Mucosa of descending colon (tissue), 3 donors: ENCODE data around the gene DCLK1. TPM values are rescaled to one million over a fixed set of nuclear protein-coding genes. Genes with fewer than 3 reads are reported as not detected.

Experiments
- ATAC-seq: fragments of 200-7000 bp; cut with Tn5 transposase; one replicate; pipeline ENCODE4 v1.9.1; 2020; ENCODE audit warnings: mild to moderate bottlenecking, moderate library complexity
- DNase-seq, 3 donors: peaks; one replicate each; pipeline ENCODE4 v3.0.0-alpha.2; 2020
- H3K36me3 ChIP-seq: fragments of 200-600 bp; one replicate; pipeline ENCODE4 v1.8.0; 2021; ENCODE audit warnings: low read depth, mild to moderate bottlenecking
- H3K4me1 ChIP-seq: fragments of 200-600 bp; one replicate; pipeline ENCODE4 v1.8.0; 2021; ENCODE audit warnings: low read depth, mild to moderate bottlenecking
- H3K4me3 ChIP-seq: fragments of 200-600 bp; one replicate; pipeline ENCODE4 v1.8.0; 2021; ENCODE audit warnings: mild to moderate bottlenecking
- H3K9me3 ChIP-seq: fragments of 200-600 bp; one replicate; pipeline ENCODE4 v1.8.0; 2021; ENCODE audit warnings: mild to moderate bottlenecking
- intact Hi-C, 2 donors: fragments of 100-400 bp; cut with DNase I in 1 of 2; cut with micrococcal nuclease in 1 of 2; formaldehyde crosslinking; loops; one replicate each; pipeline versions ENCODE4 v1.11.0 to v1.11.1; 2022; cut with DNase I, micrococcal nuclease
- total RNA-seq, 3 donors: library from RNA; stranded (reverse); fragmentation: NEBNext Ultra II Directional in 2 of 3; extraction: Animal tissue kit (Norgen Biotek cat#: 25700) in 2 of 3; gene quantifications; one replicate each; pipeline versions ENCODE4 v1.2.1 to v1.2.4, GENCODE V29; 2021 to 2023
- TF ChIP-seq, protein P1 (sequence below): fragments of 200-600 bp; IDR thresholded peaks from one replicate; pipeline ENCODE4 v1.8.0; 2022; ENCODE audit warnings: antibody characterized with exemption, mild to moderate bottlenecking
- donor health status: DM: no; HTN: no; CAD: no; lungs with moderate emphysema.
- donor health status: DM: no; HTN: no; CAD: no.
- donor health status: DM: no; HTN: yes; CAD: no.

The DCLK1 gene
- total RNA-seq, 3 donors from 2014 or later = 2.6 to 17.9 (median 12.7) TPM

DNA sequence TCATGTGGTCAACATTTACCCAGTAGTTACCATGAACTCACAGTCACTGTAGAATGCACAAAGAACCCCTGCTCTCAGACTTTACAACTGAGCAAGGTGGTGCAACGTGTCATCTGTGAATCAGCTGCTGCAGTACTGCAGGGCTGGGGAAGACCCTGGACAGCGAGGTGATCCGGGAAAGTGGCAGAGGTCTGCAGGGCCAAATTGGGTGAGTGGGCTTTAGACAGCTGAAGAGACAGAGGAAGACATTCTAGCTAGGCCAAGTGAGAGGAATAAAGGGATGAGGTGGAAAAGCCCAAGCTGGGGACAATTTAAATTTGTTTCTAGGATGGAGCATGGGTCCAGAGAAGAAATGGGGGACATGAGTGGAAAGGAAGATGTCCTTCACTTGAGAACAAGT is 270.5 kb downstream of the DCLK1 start:
- TF ChIP-seq, protein P1, sequence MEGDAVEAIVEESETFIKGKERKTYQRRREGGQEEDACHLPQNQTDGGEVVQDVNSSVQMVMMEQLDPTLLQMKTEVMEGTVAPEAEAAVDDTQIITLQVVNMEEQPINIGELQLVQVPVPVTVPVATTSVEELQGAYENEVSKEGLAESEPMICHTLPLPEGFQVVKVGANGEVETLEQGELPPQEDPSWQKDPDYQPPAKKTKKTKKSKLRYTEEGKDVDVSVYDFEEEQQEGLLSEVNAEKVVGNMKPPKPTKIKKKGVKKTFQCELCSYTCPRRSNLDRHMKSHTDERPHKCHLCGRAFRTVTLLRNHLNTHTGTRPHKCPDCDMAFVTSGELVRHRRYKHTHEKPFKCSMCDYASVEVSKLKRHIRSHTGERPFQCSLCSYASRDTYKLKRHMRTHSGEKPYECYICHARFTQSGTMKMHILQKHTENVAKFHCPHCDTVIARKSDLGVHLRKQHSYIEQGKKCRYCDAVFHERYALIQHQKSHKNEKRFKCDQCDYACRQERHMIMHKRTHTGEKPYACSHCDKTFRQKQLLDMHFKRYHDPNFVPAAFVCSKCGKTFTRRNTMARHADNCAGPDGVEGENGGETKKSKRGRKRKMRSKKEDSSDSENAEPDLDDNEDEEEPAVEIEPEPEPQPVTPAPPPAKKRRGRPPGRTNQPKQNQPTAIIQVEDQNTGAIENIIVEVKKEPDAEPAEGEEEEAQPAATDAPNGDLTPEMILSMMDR = no peak
- no peaks in the 10 kb centered on the region for H3K9me3 ChIP-seq
- intact Hi-C loops = no loop called here
- no peaks in the 10 kb centered on the region for H3K36me3 ChIP-seq
- DNase-seq (no peak), ATAC-seq (no peak)
- no peak overlapping the region for H3K4me3 ChIP-seq
- H3K4me1 ChIP-seq = no peaks in the 10 kb centered on the region

GRCh38 chr13:35859981-35860380 is 271.2 kb downstream of the DCLK1 start:
- DNase-seq (no peak), ATAC-seq (no peak)
- intact Hi-C loops = no loop called here
- TF ChIP-seq, protein P1 = no peak
- Histone ChIP-seq H3K4me1 (no peaks in the 10 kb centered on the region), H3K9me3 (no peaks in the 10 kb centered on the region), H3K36me3 (no peaks in the 10 kb centered on the region), H3K4me3 (no peak overlapping the region)

DNA sequence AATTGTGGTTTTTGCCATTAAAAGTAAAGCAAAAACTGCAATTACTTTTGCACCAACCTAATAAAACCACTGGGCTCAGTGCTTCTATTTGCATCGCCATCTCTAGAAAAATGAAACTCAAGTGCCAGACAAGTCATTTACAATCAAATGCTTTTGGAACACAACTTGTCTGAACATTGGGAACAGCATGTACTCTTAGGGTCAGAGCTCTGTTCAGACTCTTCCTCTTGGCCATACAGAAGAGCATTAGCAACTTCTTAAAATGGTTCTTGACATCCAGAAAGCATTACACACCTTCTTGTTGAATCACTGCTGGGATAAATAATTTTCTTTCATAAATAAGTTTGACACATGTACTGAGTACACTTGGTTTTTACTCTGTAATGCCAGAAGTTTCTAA is 272.5 kb downstream of the DCLK1 start:
- Histone ChIP-seq H3K4me1 (no peaks in the 10 kb centered on the region), H3K4me3 (no peak overlapping the region), H3K36me3 (no peaks in the 10 kb centered on the region), H3K9me3 (no peaks in the 10 kb centered on the region)
- ATAC-seq = peak; percentile 17
- intact Hi-C loops = no loop called here
- TF ChIP-seq, protein P1 = no peak
- DNase-seq = no peak

- TF ChIP-seq, protein P1 = no peak
- no peak overlapping the region for H3K4me3 ChIP-seq
- intact Hi-C loops = no loop called here
- no peak for DNase-seq
- H3K9me3 ChIP-seq = no peaks in the 10 kb centered on the region
- H3K36me3 ChIP-seq = no peaks in the 10 kb centered on the region
- no peak for ATAC-seq
- no peaks in the 10 kb centered on the region for H3K4me1 ChIP-seq
These were observed 273.4 kb downstream of the DCLK1 start for GRCh38 chr13:35857769-35858168.

DNA sequence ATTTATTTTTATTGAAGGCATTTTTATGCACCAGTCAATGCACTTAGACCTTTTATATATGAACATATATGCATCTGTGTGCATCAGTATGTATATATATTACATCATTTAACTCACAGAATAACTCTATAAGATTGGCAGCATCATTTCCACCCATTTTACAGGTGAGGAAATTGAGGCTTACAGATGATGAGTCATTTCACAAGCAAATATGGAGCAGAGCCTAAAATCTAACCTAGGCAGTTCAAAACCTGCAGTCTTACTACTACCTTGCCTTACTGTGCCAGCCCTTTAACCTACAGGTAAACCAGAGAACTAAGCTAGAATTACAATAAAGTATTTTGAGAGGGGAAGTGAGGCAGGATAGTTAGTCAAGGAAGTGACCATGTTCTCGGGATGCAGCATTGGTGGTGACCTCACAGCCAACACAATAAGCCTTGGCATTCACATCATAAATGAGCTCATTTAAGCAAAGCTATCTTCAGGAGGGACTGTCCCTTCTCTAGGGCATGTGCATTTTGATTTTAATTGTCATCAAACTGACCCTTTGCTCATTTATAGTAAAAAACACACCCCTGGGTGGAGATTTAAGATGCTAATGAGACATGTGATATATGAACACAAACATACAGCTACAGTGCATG is 274.3 kb downstream of the DCLK1 start:
- intact Hi-C loops = no loop called here
- TF ChIP-seq, protein P1 = no peak
- Histone ChIP-seq H3K4me1 (no peaks in the 10 kb centered on the region), H3K4me3 (no peak overlapping the region), H3K36me3 (no peaks in the 10 kb centered on the region), H3K9me3 (no peaks in the 10 kb centered on the region)
- ATAC-seq (no peak), DNase-seq (no peak)

DNA sequence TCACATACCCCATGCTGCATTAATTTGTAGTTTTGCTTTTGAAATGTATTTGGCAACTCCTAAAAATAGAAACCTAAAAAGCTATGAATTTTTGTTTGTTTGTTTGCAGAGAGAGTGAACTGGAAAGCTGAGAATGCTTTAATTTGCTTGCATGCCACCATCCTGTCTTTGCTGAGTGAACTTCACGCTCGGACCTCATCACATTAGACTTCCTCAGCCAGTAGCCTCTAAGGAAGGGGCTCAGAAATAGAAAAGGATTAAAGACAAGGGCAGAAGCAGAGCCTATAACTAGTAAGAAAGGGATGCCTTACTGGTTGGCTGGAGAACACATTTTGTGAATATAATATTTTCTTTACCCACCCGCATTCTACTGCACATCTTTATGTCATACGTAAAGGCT is 275.1 kb downstream of the DCLK1 start:
- no peaks in the 10 kb centered on the region for H3K36me3 ChIP-seq
- no peaks in the 10 kb centered on the region for H3K9me3 ChIP-seq
- DNase-seq = no peak
- no peaks in the 10 kb centered on the region for H3K4me1 ChIP-seq
- intact Hi-C loops = no loop called here
- no peak overlapping the region for H3K4me3 ChIP-seq
- ATAC-seq = no peak
- TF ChIP-seq, protein P1 = no peak
